HG02642 (cell line): ENCODE results near the gene MSRB2.

Source experiments
- ATAC-seq: cut with Tn5 transposase; IDR thresholded peaks from one replicate; pipeline ENCODE4 v1.9.1; 2021; ENCODE audit warnings: mild to moderate bottlenecking; ENCODE audit not compliant: unreplicated experiment, poor library complexity

MSRB2 gene

GRCh38 chr10:23157239-23157681 lies 61.9 kb downstream of the MSRB2 start:
- ATAC-seq, result peak; percentile 53

GRCh38 chr10:23157691-23158369 lies 62.5 kb downstream of the MSRB2 start:
- peak; percentile 61 for ATAC-seq

- ATAC-seq, result peak; percentile 65
Measured at GRCh38 chr10:23158370-23158769, 63.0 kb downstream of the MSRB2 start.

- no peak for ATAC-seq
Measured at GRCh38 chr10:23171232-23171876, 76.0 kb downstream of the MSRB2 start.
